Measurements from ENCODE around the gene FAM114A1.

The FAM114A1 gene

GRCh38 chr4:38846015-38846414 is 21.6 kb upstream of the FAM114A1 start:
- H3K9me3 ChIP-seq (ENCODE audit: control insufficient read depth, insufficient read depth, low read length) = no peaks in the 10 kb centered on the region
- H3K9me2 ChIP-seq (replicated peaks; ENCODE audit: control insufficient read depth, low read length) = no peaks in the 10 kb centered on the region
- no peak overlapping the region for H3K27ac ChIP-seq (ENCODE audit: low read depth, low read length)
- no peak overlapping the region for H3K4me3 ChIP-seq (ENCODE audit: low read length)
- peaks cover 13% of the 10 kb centered on the region; the same call in 1 of the 2 replicates for H3K36me3 ChIP-seq (ENCODE audit: control insufficient read depth, low read length)
- peaks cover 28% of the 10 kb centered on the region for H3K79me2 ChIP-seq (ENCODE audit: control insufficient read depth, low read length)
- H3K27me3 ChIP-seq (ENCODE audit: control insufficient read depth, low read length) = no peaks in the 10 kb centered on the region
- no peak overlapping the region for H3K4me2 ChIP-seq (ENCODE audit: low read length)
- no peaks in the 10 kb centered on the region for H4K20me1 ChIP-seq (ENCODE audit: control insufficient read depth, insufficient read depth, low read depth, low read length)
- TF ChIP-seq EZH2phosphoT487 (IDR thresholded peaks at IDR 0.05; ENCODE audit: borderline replicate concordance, low read length) = no peak
- TF ChIP-seq, protein P1, sequence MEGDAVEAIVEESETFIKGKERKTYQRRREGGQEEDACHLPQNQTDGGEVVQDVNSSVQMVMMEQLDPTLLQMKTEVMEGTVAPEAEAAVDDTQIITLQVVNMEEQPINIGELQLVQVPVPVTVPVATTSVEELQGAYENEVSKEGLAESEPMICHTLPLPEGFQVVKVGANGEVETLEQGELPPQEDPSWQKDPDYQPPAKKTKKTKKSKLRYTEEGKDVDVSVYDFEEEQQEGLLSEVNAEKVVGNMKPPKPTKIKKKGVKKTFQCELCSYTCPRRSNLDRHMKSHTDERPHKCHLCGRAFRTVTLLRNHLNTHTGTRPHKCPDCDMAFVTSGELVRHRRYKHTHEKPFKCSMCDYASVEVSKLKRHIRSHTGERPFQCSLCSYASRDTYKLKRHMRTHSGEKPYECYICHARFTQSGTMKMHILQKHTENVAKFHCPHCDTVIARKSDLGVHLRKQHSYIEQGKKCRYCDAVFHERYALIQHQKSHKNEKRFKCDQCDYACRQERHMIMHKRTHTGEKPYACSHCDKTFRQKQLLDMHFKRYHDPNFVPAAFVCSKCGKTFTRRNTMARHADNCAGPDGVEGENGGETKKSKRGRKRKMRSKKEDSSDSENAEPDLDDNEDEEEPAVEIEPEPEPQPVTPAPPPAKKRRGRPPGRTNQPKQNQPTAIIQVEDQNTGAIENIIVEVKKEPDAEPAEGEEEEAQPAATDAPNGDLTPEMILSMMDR (IDR thresholded peaks at IDR 0.05; ENCODE audit: low read depth, low read length, poor library complexity, severe bottlenecking) = no peak
- no peaks in the 10 kb centered on the region for H3F3A ChIP-seq (ENCODE audit: control insufficient read depth, insufficient read depth)
- H3K4me1 ChIP-seq (ENCODE audit: control insufficient read depth, low read length) = no peaks in the 10 kb centered on the region

DNA sequence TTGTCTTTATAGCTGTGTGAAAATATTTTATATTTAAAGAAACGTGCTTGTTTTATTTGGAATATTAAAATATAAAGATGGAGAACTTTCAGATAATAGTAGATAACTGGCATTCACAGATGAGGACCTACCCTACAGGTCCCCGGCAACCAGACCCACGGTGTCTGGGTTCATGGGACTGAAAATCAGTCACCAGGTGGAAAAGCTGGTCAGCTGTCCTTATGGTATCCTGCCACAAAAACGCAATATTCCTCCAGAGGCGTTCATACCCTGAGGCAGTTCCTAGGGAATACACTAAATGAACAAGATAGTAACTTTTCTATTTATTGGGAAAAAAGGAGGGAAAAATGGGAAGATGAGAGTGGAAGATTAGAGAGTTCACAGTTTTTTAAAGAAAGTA is 12.1 kb upstream of the FAM114A1 start:
- Histone ChIP-seq H3K27ac (ENCODE audit: low read depth, low read length) (peak overlapping the region; percentile 87), H3K36me3 (ENCODE audit: control insufficient read depth, low read length) (no peaks in the 10 kb centered on the region), H3K4me1 (ENCODE audit: control insufficient read depth, low read length) (peaks cover 49% of the 10 kb centered on the region), H3K9me2 (replicated peaks; ENCODE audit: control insufficient read depth, low read length) (no peaks in the 10 kb centered on the region), H3K4me2 (ENCODE audit: low read length) (peak overlapping the region; percentile 80), H3K4me3 (ENCODE audit: low read length) (peak overlapping the region; percentile 75), H3F3A (ENCODE audit: control insufficient read depth, insufficient read depth) (peaks cover 19% of the 10 kb centered on the region), H3K79me2 (ENCODE audit: control insufficient read depth, low read length) (peaks cover 36% of the 10 kb centered on the region), H4K20me1 (ENCODE audit: control insufficient read depth, insufficient read depth, low read depth, low read length) (no peaks in the 10 kb centered on the region), H3K27me3 (ENCODE audit: control insufficient read depth, low read length) (no peaks in the 10 kb centered on the region), H3K9me3 (ENCODE audit: control insufficient read depth, insufficient read depth, low read length) (no peaks in the 10 kb centered on the region)
- TF ChIP-seq EZH2phosphoT487 (IDR thresholded peaks at IDR 0.05; ENCODE audit: borderline replicate concordance, low read length) = no peak
- TF ChIP-seq, protein P1 (IDR thresholded peaks at IDR 0.05; ENCODE audit: low read depth, low read length, poor library complexity, severe bottlenecking) = no peak

GRCh38 chr4:38856046-38856445 is 11.6 kb upstream of the FAM114A1 start:
- peaks cover 19% of the 10 kb centered on the region for H3F3A ChIP-seq (ENCODE audit: control insufficient read depth, insufficient read depth)
- no peaks in the 10 kb centered on the region for H3K27me3 ChIP-seq (ENCODE audit: control insufficient read depth, low read length)
- peaks cover 54% of the 10 kb centered on the region for H3K4me1 ChIP-seq (ENCODE audit: control insufficient read depth, low read length)
- no peaks in the 10 kb centered on the region for H4K20me1 ChIP-seq (ENCODE audit: control insufficient read depth, insufficient read depth, low read depth, low read length)
- no peaks in the 10 kb centered on the region for H3K9me2 ChIP-seq (replicated peaks; ENCODE audit: control insufficient read depth, low read length)
- H3K9me3 ChIP-seq (ENCODE audit: control insufficient read depth, insufficient read depth, low read length) = no peaks in the 10 kb centered on the region
- peak overlapping the region; percentile 75 for H3K4me3 ChIP-seq (ENCODE audit: low read length)
- H3K79me2 ChIP-seq (ENCODE audit: control insufficient read depth, low read length) = peaks cover 36% of the 10 kb centered on the region
- TF ChIP-seq, protein P1 (IDR thresholded peaks at IDR 0.05; ENCODE audit: low read depth, low read length, poor library complexity, severe bottlenecking) = no peak
- no peak for TF ChIP-seq EZH2phosphoT487 (IDR thresholded peaks at IDR 0.05; ENCODE audit: borderline replicate concordance, low read length)
- H3K4me2 ChIP-seq (ENCODE audit: low read length) = peak overlapping the region; percentile 80
- H3K36me3 ChIP-seq (ENCODE audit: control insufficient read depth, low read length) = no peaks in the 10 kb centered on the region
- peak overlapping the region; percentile 87 for H3K27ac ChIP-seq (ENCODE audit: low read depth, low read length)

All from DOHH2 (cell line).